Neural progenitor cell (in vitro differentiated cells): Measurements from ENCODE around the gene GLYATL3.

Experiments used
- EZH2 ChIP-seq: fragments of 200-600 bp; sonication (generic); IDR thresholded peaks from 2 replicates; pipeline ENCODE4 v1.6.1; 2017; ENCODE audit warnings: antibody characterized with exemption, mild to moderate bottlenecking, moderate library complexity
- TF ChIP-seq, protein P1 (sequence below): fragments of 200-600 bp; sonication (generic); IDR thresholded peaks from 2 replicates; pipeline ENCODE4 v1.5.1; 2017; ENCODE audit warnings: antibody characterized with exemption, mild to moderate bottlenecking

DNA sequence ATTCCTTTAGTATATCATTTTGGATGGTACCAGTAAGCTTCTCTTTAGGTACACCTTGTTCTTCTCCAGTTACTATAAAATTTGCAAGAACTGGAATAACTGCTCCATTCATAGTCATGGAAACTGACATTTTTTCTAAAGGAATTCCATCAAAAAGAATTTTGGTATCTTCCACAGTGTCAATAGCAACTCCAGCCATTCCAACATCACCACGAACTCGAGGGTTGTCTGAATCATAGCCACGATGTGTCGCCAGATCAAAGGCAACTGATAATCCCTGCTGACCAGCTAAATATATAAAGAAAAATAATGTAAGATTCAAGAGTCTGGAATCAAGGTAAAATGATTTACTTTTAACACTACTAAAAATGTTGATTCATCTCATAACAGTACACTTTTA lies 42.0 kb upstream of the GLYATL3 start:
- TF ChIP-seq, protein P1, sequence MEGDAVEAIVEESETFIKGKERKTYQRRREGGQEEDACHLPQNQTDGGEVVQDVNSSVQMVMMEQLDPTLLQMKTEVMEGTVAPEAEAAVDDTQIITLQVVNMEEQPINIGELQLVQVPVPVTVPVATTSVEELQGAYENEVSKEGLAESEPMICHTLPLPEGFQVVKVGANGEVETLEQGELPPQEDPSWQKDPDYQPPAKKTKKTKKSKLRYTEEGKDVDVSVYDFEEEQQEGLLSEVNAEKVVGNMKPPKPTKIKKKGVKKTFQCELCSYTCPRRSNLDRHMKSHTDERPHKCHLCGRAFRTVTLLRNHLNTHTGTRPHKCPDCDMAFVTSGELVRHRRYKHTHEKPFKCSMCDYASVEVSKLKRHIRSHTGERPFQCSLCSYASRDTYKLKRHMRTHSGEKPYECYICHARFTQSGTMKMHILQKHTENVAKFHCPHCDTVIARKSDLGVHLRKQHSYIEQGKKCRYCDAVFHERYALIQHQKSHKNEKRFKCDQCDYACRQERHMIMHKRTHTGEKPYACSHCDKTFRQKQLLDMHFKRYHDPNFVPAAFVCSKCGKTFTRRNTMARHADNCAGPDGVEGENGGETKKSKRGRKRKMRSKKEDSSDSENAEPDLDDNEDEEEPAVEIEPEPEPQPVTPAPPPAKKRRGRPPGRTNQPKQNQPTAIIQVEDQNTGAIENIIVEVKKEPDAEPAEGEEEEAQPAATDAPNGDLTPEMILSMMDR, result no peak
- no peak for TF ChIP-seq EZH2
